Fibroblast of lung (primary cell): ENCODE results near the gene GRB10. TPM values are rescaled to one million over a fixed set of nuclear protein-coding genes. Genes with fewer than 3 reads are reported as not detected.

Experiments used
- DNase-seq, 2 donors: peaks; one replicate each; pipeline versions ENCODE4 v3.0.0 to v3.0.0-alpha.2; 2010; ENCODE audit warnings: low read depth in 2 of 2
- H2AFZ ChIP-seq: 2 replicates; pipeline ENCODE4 v1.5.1; 2012; ENCODE audit warnings: low read length, control low read depth, inconsistent platforms
- H3K27ac ChIP-seq: 2 replicates; pipeline ENCODE4 v1.5.1; 2011; ENCODE audit warnings: low read length, control low read depth; ENCODE audit not compliant: insufficient read depth
- H3K27me3 ChIP-seq: 2 replicates; pipeline ENCODE4 v1.5.1; 2011; ENCODE audit warnings: mild to moderate bottlenecking, low read length; ENCODE audit not compliant: control insufficient read depth, insufficient read depth
- H3K36me3 ChIP-seq: 2 replicates; pipeline ENCODE4 v1.5.1; 2011; ENCODE audit warnings: low read length; ENCODE audit not compliant: control insufficient read depth, insufficient read depth
- H3K4me1 ChIP-seq: 2 replicates; pipeline ENCODE4 v1.5.1; 2011; ENCODE audit warnings: low read length; ENCODE audit not compliant: control insufficient read depth, insufficient read depth; ENCODE audit errors: extremely low read depth
- H3K4me2 ChIP-seq: 2 replicates; pipeline ENCODE4 v1.5.1; 2011; ENCODE audit warnings: low read length, control low read depth; ENCODE audit not compliant: insufficient read depth; ENCODE audit errors: extremely low read depth
- H3K4me3 ChIP-seq, 4 experiments: fragments of 200-600 bp in 1 of 4; sonication (generic) in 1 of 4; replicated peaks in 1 of 4; 2 replicates each; pipeline ENCODE4 v1.5.1; 2011 to 2016; ENCODE audit warnings: low read length in 4 of 4, low read depth in 3 of 4, mild to moderate bottlenecking in 3 of 4, control low read depth in 2 of 4, inconsistent platforms in 1 of 4, mixed read lengths in 1 of 4; ENCODE audit not compliant: insufficient read depth in 1 of 4; ENCODE audit errors: control extremely low read depth in 1 of 4
- H3K79me2 ChIP-seq: 2 replicates; pipeline ENCODE4 v1.5.1; 2012; ENCODE audit warnings: mild to moderate bottlenecking, low read length, inconsistent platforms; ENCODE audit not compliant: control insufficient read depth, insufficient read depth
- H3K9ac ChIP-seq: 2 replicates; pipeline ENCODE4 v1.5.1; 2011; ENCODE audit warnings: mild to moderate bottlenecking, low read length, control low read depth; ENCODE audit not compliant: insufficient read depth
- H3K9me3 ChIP-seq: 2 replicates; pipeline ENCODE4 v1.5.1; 2012; ENCODE audit warnings: low read depth, low read length; ENCODE audit not compliant: control insufficient read depth, insufficient read depth
- H4K20me1 ChIP-seq: 2 replicates; pipeline ENCODE4 v1.5.1; 2011; ENCODE audit warnings: low read length; ENCODE audit not compliant: control insufficient read depth, insufficient read depth; ENCODE audit errors: extremely low read depth
- CTCF ChIP-seq, 2 donors: IDR thresholded peaks in 1 of 2; conservative IDR thresholded peaks in 1 of 2; 1 replicate in 1 of 2; 2 replicates in 1 of 2; pipeline ENCODE4 v1.5.1; 2011 to 2012; ENCODE audit warnings: low read length in 2 of 2, control low read depth in 1 of 2, inconsistent platforms in 1 of 2, low read depth in 1 of 2, mild to moderate bottlenecking in 1 of 2
- EZH2 ChIP-seq: IDR thresholded peaks from 2 replicates; pipeline ENCODE4 v1.5.1; 2012; ENCODE audit warnings: low read length, control low read depth, mild to moderate bottlenecking; ENCODE audit errors: missing control alignments
- polyA plus RNA-seq, 2 donors: library from polyadenylated mRNA; depleted of rRNA in 1 of 2; stranded (reverse) in 1 of 2; unstranded in 1 of 2; fragments of >200 nt; gene quantifications; 2 replicates each; pipeline ENCODE4 v1.2.1, GENCODE V29; 2011 to 2012; ENCODE audit warnings: missing spikeins in 1 of 2
- total RNA-seq: library from RNA; depleted of rRNA; stranded (reverse); fragments of >200 nt; gene quantifications from 2 replicates; pipeline ENCODE4 v1.2.1, GENCODE V29; 2014

Gene GRB10
- total and polyA plus RNA-seq, 2 donors (not counting 1 experiment from before 2014, with no cell fraction given): 11.1 to 64.1 TPM

GRCh38 chr7:50745336-50745735 is 37.4 kb downstream of the GRB10 start:
- no peak overlapping the region for H3K4me2 ChIP-seq
- H3K27ac ChIP-seq: no peak overlapping the region
- TF ChIP-seq EZH2: no peak
- no peak for TF ChIP-seq CTCF (conservative IDR thresholded peaks at IDR 0.05 in 1 of 2, IDR thresholded peaks at IDR 0.05 in 1 of 2; ENCODE audit: low read depth in 1 of 2, low read length in 2 of 2)
- H3K4me3 ChIP-seq: no peak overlapping the region
- no peak for DNase-seq
- no peaks in the 10 kb centered on the region for H3K9me3 ChIP-seq
- no peak overlapping the region for H3K9ac ChIP-seq
- H3K79me2 ChIP-seq: no peaks in the 10 kb centered on the region
- H3K4me1 ChIP-seq: no peaks in the 10 kb centered on the region
- H4K20me1 ChIP-seq: no peaks in the 10 kb centered on the region
- H3K27me3 ChIP-seq: no peaks in the 10 kb centered on the region
- no peaks in the 10 kb centered on the region for H3K36me3 ChIP-seq
- H2AFZ ChIP-seq: no peak overlapping the region

DNA sequence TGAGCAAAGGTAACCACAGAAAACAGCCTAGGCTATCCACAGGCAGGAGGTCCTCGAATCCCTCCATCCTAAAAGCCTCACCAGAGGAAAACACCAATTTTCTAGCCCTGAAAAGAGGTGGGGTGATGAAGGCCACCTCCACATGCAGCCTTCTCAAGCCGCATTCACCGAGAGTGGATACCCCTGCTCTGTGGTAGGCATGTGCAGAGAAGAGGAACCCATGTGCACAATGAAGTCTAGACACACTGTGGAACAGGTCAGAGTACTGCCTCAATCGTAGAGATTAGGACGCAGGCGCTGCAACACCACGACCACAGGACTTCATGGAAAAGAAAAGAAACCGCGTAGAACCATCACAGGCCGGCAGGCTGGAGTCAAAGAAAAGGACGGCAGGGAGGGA is 38.8 kb downstream of the GRB10 start:
- Histone ChIP-seq H4K20me1 (no peaks in the 10 kb centered on the region), H3K79me2 (no peaks in the 10 kb centered on the region)

DNA sequence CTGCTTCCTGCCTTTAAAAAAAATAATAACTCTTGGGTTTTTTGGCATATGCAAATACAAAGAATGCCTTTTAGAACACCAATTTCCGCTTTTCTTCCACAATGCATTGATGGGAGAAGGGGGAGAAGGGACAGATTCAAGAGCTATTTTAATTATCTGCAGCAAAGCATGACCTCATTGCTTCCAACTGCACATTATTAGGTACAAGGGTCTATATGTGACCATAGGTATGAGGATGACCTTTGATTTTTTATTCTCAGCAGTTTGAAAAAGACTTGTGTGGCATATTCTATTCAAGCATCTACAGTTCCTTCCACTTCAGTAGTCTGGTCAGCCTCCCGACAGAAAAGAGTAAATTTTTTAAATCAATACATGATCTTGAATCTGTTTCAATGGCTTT is 39.7 kb downstream of the GRB10 start:
- no peak overlapping the region for H3K27ac ChIP-seq
- H3K4me1 ChIP-seq: no peaks in the 10 kb centered on the region
- H3K36me3 ChIP-seq: no peaks in the 10 kb centered on the region
- H3K27me3 ChIP-seq: no peaks in the 10 kb centered on the region
- H3K9me3 ChIP-seq: no peaks in the 10 kb centered on the region
- no peaks in the 10 kb centered on the region for H4K20me1 ChIP-seq
- no peak overlapping the region for H3K9ac ChIP-seq
- DNase-seq: no peak
- H2AFZ ChIP-seq: no peak overlapping the region
- no peak overlapping the region for H3K4me3 ChIP-seq
- H3K79me2 ChIP-seq: peaks cover 3% of the 10 kb centered on the region
- TF ChIP-seq CTCF (conservative IDR thresholded peaks at IDR 0.05 in 1 of 2, IDR thresholded peaks at IDR 0.05 in 1 of 2; ENCODE audit: low read depth in 1 of 2, low read length in 2 of 2): no peak
- TF ChIP-seq EZH2: no peak
- H3K4me2 ChIP-seq: no peak overlapping the region

More for the DNA sequence above, 38.8 kb downstream of the GRB10 start:
- H3K27me3 ChIP-seq: no peaks in the 10 kb centered on the region
- no peaks in the 10 kb centered on the region for H3K4me1 ChIP-seq
- no peak for DNase-seq
- no peaks in the 10 kb centered on the region for H3K9me3 ChIP-seq
- no peak overlapping the region for H3K27ac ChIP-seq
- H2AFZ ChIP-seq: no peak overlapping the region
- H3K36me3 ChIP-seq: no peaks in the 10 kb centered on the region
- H3K4me3 ChIP-seq: no peak overlapping the region
- no peak overlapping the region for H3K4me2 ChIP-seq
- TF ChIP-seq CTCF (conservative IDR thresholded peaks at IDR 0.05 in 1 of 2, IDR thresholded peaks at IDR 0.05 in 1 of 2; ENCODE audit: low read depth in 1 of 2, low read length in 2 of 2) (no peak), EZH2 (no peak)
- no peak overlapping the region for H3K9ac ChIP-seq
